Sigmoid colon (tissue), 7 donors: Measurements from ENCODE around the gene DAB2IP. TPM values are rescaled to one million over a fixed set of nuclear protein-coding genes. Genes with fewer than 3 reads are reported as not detected.

Source experiments
- DNase-seq: peaks from one replicate; pipeline ENCODE4 v3.0.0-alpha.2; 2019
- H3K27ac ChIP-seq, 4 donors: fragments of 200-600 bp; sonication (generic); one replicate each; pipeline ENCODE4 v1.5.1; 2016 to 2019; ENCODE audit warnings: mild to moderate bottlenecking in 1 of 4
- H3K27me3 ChIP-seq, 3 donors: fragments of 200-600 bp; sonication (generic); one replicate each; pipeline ENCODE4 v1.5.1; 2019; ENCODE audit warnings: mild to moderate bottlenecking in 1 of 3
- H3K36me3 ChIP-seq, 4 donors: fragments of 200-600 bp; sonication (generic); one replicate each; pipeline ENCODE4 v1.5.1; 2016 to 2019
- H3K4me1 ChIP-seq, 4 donors: fragments of 200-600 bp; sonication (generic); one replicate each; pipeline ENCODE4 v1.5.1; 2017 to 2019
- H3K4me3 ChIP-seq, 4 donors: fragments of 200-600 bp; sonication (generic); one replicate each; pipeline ENCODE4 v1.5.1; 2017 to 2019; ENCODE audit warnings: mild to moderate bottlenecking in 2 of 4, moderate library complexity in 1 of 4
- H3K9me3 ChIP-seq, 4 donors: fragments of 200-600 bp in 3 of 4; sonication (generic) in 3 of 4; one replicate each; pipeline versions ENCODE4 v1.5.1 to v1.6.1; 2013 to 2019
- CTCF ChIP-seq, 4 experiments: fragments of 450-650 bp in 3 of 4; fragments of 200-600 bp in 1 of 4; IDR thresholded peaks; one replicate each; pipeline ENCODE4 v1.5.1; 2016 to 2019; ENCODE audit warnings: antibody characterized with exemption in 4 of 4, mild to moderate bottlenecking in 3 of 4, moderate library complexity in 2 of 4
- EP300 ChIP-seq, 4 donors: sonication (generic); formaldehyde crosslinking; IDR thresholded peaks; one replicate each; pipeline ENCODE4 v1.6.1; 2017; ENCODE audit warnings: antibody characterized with exemption in 4 of 4
- POLR2A ChIP-seq, 2 donors: fragments of 450-650 bp; IDR thresholded peaks; one replicate each; pipeline ENCODE4 v1.6.1; 2016; ENCODE audit warnings: antibody characterized with exemption in 2 of 2, mild to moderate bottlenecking in 2 of 2, moderate library complexity in 2 of 2
- POLR2AphosphoS5 ChIP-seq, 4 donors: sonication (generic); formaldehyde crosslinking; IDR thresholded peaks; one replicate each; pipeline ENCODE4 v1.6.1; 2017; ENCODE audit warnings: antibody characterized with exemption in 4 of 4
- WGBS, 2 donors: extraction: QIAGEN DNeasy Blood & Tissue Kit; methylation state at CpG; one replicate each; pipeline ENCODE4 v1.1.7; 2013; 5-methylcytosine and 5-hydroxymethylcytosine counted together
- intact Hi-C: fragments of 100-400 bp; cut with DNase I; formaldehyde crosslinking; loops from one replicate; pipeline ENCODE4 v1.15.1; 2023
- polyA plus RNA-seq, 3 donors: library from polyadenylated mRNA; stranded (reverse); fragments of 200-250 nt; gene quantifications; one replicate each; pipeline ENCODE4 v1.2.3, GENCODE V29; 2013
- total RNA-seq, 4 donors: library from RNA; depleted of rRNA; stranded (reverse); fragments of >200 nt; gene quantifications; one replicate each; pipeline ENCODE4 v1.1.0, GENCODE V29; 2016
- donor health status: healthy with polysubstance abuse.
- donor health status: Bipolar disorder and iron deficiency.
- donor health status: healthy.

DAB2IP gene
- total and polyA plus RNA-seq, 7 donors, result 20.1 to 52.4 (median 34.7) TPM

- intact Hi-C loops, result no loop called here
- WGBS, 2 donors, result 69 to 83% methylated on average over 6 of the region's 6 CpGs
- no peak overlapping the region for H3K4me3 ChIP-seq
- no peaks in the 10 kb centered on the region for H3K36me3 ChIP-seq
- TF ChIP-seq CTCF (IDR thresholded peaks at IDR 0.05) (no peak), POLR2A (IDR thresholded peaks at IDR 0.05) (no peak), POLR2AphosphoS5 (IDR thresholded peaks at IDR 0.05) (no peak), EP300 (IDR thresholded peaks at IDR 0.05) (no peak)
- no peaks in the 10 kb centered on the region for H3K27me3 ChIP-seq
- H3K4me1 ChIP-seq, result no peaks in the 10 kb centered on the region
- no peak for DNase-seq
- H3K27ac ChIP-seq, result no peak overlapping the region
- no peaks in the 10 kb centered on the region for H3K9me3 ChIP-seq
Observed at GRCh38 chr9:121815084-121815483, 163.7 kb downstream of the DAB2IP start.

- 61 to 80% methylated on average over 31 of the region's 31 CpGs for WGBS, 2 donors
- no peak for DNase-seq
- intact Hi-C loops, result no loop called here
- Histone ChIP-seq H3K36me3 (no peaks in the 10 kb centered on the region), H3K9me3 (no peaks in the 10 kb centered on the region), H3K4me1 (no peaks in the 10 kb centered on the region), H3K27me3 (no peaks in the 10 kb centered on the region), H3K4me3 (no peak overlapping the region), H3K27ac (no peak overlapping the region)
- TF ChIP-seq EP300 (IDR thresholded peaks at IDR 0.05) (no peak), POLR2A (IDR thresholded peaks at IDR 0.05) (no peak), POLR2AphosphoS5 (IDR thresholded peaks at IDR 0.05) (no peak), CTCF (IDR thresholded peaks at IDR 0.05) (no peak)
Observed at GRCh38 chr9:121815546-121816448, 164.4 kb downstream of the DAB2IP start.

- TF ChIP-seq POLR2A (IDR thresholded peaks at IDR 0.05) (no peak), EP300 (IDR thresholded peaks at IDR 0.05) (no peak), CTCF (IDR thresholded peaks at IDR 0.05) (no peak), POLR2AphosphoS5 (IDR thresholded peaks at IDR 0.05) (no peak)
- Histone ChIP-seq H3K27me3 (no peaks in the 10 kb centered on the region), H3K9me3 (no peaks in the 10 kb centered on the region), H3K4me1 (no peaks in the 10 kb centered on the region), H3K27ac (no peak overlapping the region), H3K36me3 (no peaks in the 10 kb centered on the region), H3K4me3 (no peak overlapping the region)
- WGBS, 2 donors, result 88 to 89% methylated on average over 23 of the region's 23 CpGs
- DNase-seq, result no peak
- intact Hi-C loops, result no loop called here
Observed at GRCh38 chr9:121816449-121816817, 165.0 kb downstream of the DAB2IP start.

GRCh38 chr9:121816845-121817450 lies 165.5 kb downstream of the DAB2IP start:
- Histone ChIP-seq H3K4me1 (no peaks in the 10 kb centered on the region), H3K9me3 (no peaks in the 10 kb centered on the region), H3K27me3 (no peaks in the 10 kb centered on the region), H3K27ac (no peak overlapping the region), H3K4me3 (no peak overlapping the region), H3K36me3 (peaks cover 0 to under 1% (median 0%) of the 10 kb centered on the region in 4 donors)
- DNase-seq, result no peak
- 85% methylated on average over 12 of the region's 12 CpGs for WGBS, 2 donors
- intact Hi-C loops, result no loop called here
- no peak for TF ChIP-seq CTCF (IDR thresholded peaks at IDR 0.05)
- no peak for TF ChIP-seq POLR2AphosphoS5 (IDR thresholded peaks at IDR 0.05)
- TF ChIP-seq EP300 (IDR thresholded peaks at IDR 0.05), result no peak
- no peak for TF ChIP-seq POLR2A (IDR thresholded peaks at IDR 0.05)
